ENCODE results near the gene TLE4.

- TF ChIP-seq CTCF (IDR thresholded peaks at IDR 0.05; ENCODE audit: insufficient read depth, low read length, poor library complexity, severe bottlenecking) (no peak), EZH2phosphoT487 (conservative IDR thresholded peaks at IDR 0.05; ENCODE audit: low read length) (no peak)
Measured at GRCh38 chr9:79694208-79694607, 122.4 kb downstream of the TLE4 start.

All from SU-DHL-6 (cell line).